GM12892 (cell line): ENCODE results near the gene CRTC1.
A peak's percentile ranks its signal among the peaks of the same experiment; 100 is the strongest.
"Not testable (repeated sequence)": the region's sequence is repeated elsewhere in the genome, so short reads cannot be mapped to it uniquely, and the experiment has no call there.

Source experiments
- DNase-seq: peaks from one replicate; pipeline ENCODE4 v3.0.0; 2011; ENCODE audit not compliant: insufficient read length
- FAIRE-seq: peaks from 2 replicates; lab custom pipeline; 2011; peaks lifted over from hg19 to GRCh38; lab: Jason Lieb, UNC
- POLR2A ChIP-seq: IDR thresholded peaks from 2 replicates; pipeline ENCODE4 v1.6.1; 2011; ENCODE audit warnings: low read depth, low read length, control low read depth
- POLR2AphosphoS5 ChIP-seq: IDR thresholded peaks from 2 replicates; pipeline ENCODE4 v1.6.1; 2011; ENCODE audit warnings: low read depth, low read length, control low read depth
- TAF1 ChIP-seq: IDR thresholded peaks from 2 replicates; pipeline ENCODE4 v1.6.1; 2011; ENCODE audit warnings: low read depth, mild to moderate bottlenecking, control low read depth, low read length, borderline replicate concordance

The CRTC1 gene

DNA sequence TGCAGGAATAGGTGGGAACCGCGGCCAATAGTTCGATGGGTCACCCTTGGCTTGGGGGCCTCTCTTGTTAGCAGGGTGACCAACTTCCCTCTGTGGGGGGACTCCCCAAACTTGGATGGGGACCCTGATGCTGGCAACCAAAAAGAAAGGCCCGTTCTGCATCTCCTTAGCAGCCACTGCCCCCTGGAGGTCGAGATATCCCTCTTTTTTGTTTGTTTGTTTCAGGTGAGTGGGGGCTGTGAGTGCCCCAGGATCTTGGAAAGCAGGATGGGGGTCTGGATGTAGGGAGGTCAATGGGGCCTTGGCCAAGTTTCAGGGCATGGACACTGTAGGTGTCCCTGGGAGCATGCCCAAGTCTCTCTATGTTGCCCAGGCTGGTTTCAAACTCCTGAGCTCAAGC is 7.7 kb upstream of the CRTC1 start:
- DNase-seq: no peak
- TF ChIP-seq POLR2A: no peak
- no peak for TF ChIP-seq POLR2AphosphoS5
- no peak for TF ChIP-seq TAF1
- no peak for FAIRE-seq

DNA sequence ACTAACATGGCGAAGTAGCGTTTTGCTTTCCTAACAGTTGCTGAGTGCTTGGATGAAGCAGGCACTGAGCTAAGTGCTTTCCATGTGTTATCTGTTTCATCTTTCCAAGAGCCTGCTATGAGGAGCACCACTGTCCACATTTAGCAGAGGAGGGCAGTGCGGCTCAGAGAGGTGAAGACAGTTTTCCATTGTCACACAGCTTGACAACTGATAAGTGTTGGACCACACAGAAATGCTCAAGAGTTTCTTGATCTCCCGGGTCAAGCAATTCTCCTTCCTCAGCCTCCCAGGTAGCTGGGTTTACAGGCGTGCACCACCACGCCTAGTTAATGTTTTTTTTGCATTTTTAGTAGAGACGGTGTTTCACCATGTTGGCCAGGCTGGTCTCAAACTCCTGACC is 6.8 kb upstream of the CRTC1 start:
- TF ChIP-seq TAF1: no peak
- no peak for FAIRE-seq
- DNase-seq: no peak

DNA sequence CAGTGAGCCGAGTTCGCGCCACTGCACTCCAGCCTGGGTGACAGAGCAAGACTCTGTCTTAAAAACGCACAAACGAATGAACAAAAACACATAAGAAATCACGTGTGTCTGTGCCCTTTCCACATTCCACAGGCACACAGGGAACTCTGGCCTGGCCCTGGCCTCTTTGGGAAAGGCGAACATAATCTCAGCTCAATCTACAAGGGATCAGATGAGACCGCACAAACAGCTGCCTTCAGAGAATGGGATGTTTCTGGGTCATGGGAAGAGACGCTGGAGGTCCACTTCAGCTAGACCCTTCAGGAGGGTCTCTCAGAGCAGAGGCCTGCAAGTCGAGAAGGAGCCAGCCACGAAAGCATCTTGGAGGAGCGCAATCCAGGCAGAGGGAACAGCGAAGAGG is 6.3 kb upstream of the CRTC1 start:
- DNase-seq (no peak), FAIRE-seq (no peak)
- TF ChIP-seq TAF1: no peak
- TF ChIP-seq POLR2AphosphoS5: no peak
- TF ChIP-seq POLR2A: no peak

DNA sequence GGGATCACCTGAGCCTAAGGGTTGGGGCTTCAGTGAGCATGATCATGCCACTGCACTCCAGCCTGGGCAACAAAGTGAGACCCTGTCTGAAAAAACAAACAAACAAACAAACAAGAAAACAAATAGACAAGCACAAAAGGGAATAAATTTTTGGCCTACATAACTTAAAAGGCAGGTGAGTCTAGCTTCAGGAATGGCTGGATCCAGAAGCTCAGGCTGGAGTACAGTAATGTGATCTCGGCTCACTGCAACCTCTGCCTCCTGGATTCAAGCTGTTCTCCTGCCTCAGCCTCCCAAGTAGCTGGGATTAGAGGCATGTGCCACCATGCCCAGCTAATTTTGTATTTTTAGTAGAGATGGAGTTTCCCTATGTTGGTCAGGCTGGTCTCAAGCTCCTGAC is 3.3 kb upstream of the CRTC1 start:
- not testable (repeated sequence) for DNase-seq, FAIRE-seq

DNA sequence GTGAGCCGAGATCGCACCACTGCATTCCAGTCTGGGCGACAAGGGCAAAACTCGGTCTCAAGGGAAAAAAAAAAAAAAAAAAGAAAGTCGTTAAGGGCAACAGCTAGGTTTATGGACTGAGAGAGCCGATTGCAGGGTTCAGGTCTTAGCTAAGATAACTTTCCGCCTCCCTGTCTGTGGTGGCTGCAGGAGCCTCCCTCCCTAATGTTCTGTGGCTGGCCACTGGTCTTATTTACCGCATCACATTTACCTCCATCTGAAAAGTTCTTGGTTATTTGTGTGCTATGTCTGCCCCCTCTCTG is 722 bp upstream of the CRTC1 start:
- DNase-seq (no peak), FAIRE-seq (no peak)
- TF ChIP-seq POLR2A (no peak), TAF1 (no peak), POLR2AphosphoS5 (no peak)

DNA sequence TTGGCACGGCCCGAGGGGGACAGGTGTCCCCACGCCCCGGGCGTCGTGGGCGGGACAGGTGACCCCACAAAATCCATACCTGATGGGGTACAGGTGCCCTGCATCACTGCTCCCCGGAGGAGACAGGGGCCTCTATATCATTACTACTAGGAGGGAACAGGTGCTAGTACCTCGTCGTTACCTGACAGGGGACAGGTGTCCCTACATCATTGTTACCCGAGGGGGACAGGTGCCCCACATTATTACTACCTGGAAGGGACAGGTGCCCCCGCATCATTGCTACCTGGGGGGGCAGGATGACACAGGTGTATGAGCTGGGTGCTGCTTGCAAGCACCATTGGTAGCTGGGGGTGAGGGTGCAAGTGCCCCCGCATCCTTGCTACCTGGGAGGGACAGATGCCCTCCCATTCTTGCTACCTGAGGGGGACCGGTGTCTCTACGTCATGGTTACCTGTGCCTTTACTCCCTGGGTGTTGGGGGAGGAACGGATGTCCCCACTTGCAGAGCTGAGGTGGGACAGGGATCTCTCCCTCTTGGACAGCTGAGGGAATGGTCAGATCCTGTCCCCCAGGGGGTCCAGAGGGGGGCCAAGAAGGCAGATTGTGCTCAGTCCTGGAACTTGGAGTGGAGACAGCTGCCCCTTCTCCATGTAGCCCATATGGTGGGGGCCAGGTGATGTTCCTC is 620 bp downstream of the CRTC1 start:
- no peak for DNase-seq
- TF ChIP-seq POLR2AphosphoS5: no peak
- TF ChIP-seq POLR2A: no peak
- no peak for TF ChIP-seq TAF1
- FAIRE-seq: no peak

DNA sequence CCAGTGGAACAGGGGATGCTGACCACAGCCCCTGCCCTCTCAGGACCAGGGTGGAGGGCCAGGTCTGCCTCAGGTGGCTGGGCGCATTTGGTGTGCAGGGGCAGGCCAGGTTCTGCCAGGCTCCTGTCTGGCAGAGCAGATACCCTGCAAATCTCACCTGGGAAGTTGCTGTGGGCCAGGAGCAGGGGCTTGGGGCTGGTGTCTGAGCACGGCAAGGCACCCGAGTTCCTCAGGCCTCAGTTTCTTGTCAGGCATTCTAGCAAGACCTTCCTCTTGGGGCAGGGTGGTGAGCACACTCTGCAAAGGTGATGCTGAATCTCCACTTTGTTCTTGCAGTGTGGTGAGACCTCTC is 1.1 kb downstream of the CRTC1 start:
- FAIRE-seq (no peak), DNase-seq (no peak)
- TF ChIP-seq POLR2AphosphoS5 (no peak), POLR2A (no peak), TAF1 (no peak)

DNA sequence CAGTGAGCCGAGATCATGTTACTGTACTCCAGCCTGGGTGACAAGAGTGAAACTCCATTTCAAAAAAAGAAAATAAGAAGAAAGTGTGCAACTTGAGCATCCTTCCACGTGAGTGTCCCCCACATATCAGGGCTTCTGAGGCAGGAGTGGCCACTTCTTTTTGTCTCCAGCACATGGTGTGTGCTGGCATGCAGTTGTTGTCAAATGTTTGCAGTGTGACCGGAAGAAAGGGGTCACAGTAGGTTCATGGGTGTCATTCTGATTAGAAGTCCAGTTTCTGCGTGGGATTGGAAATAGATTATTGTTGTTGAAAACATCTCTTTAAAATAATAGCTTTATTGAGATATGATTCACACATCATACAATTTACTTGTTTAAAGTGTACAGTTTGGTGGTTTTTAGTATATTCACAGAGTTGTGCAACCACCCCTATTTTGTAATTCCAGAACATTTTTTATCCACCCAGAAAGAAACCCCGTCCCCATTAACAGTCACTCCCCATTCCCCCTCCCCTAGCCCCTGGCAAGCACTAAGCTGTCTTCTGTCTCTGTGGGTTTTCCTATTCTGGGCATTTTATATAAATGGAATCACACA is 2.2 kb downstream of the CRTC1 start:
- FAIRE-seq: no peak
- TF ChIP-seq POLR2AphosphoS5 (no peak), TAF1 (no peak), POLR2A (no peak)
- DNase-seq: no peak

DNA sequence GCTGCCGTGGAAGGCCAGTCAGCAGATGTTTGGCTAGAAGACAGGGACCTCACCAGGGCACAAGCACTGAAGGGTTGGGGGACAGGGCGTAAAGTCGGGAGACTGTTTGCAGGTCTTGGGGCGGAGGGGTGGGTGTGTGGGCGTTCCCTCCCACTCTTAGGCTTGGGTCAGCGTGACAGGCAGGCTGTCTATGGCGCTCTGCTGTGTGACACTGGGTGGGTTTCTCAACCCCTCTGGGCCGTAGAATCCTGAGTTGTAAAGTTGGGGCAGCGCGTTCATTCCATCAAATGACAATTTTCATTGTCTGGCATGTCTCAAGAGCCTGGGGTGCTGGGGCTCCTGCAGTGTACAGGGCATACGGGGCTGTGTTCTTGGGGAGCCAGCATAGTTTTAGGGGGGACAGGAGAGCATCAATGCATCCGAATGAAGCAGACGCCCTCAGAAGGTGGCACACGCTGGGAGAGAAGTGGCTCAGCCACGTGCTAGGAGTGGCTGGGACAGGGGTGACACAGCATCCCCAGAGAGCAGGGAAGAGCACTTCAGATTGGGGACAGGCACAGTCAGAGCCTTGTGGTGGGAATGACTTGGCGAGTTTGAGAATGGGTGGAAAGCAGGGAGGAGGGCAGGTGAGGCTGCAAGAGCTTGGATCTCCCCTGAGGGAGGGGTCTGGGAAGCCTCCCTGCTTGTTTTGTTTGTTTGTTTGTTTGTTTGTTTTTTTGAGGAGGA is 4.4 kb downstream of the CRTC1 start:
- no peak for DNase-seq
- FAIRE-seq: no peak
- no peak for TF ChIP-seq POLR2AphosphoS5
- TF ChIP-seq TAF1: no peak
- no peak for TF ChIP-seq POLR2A

DNA sequence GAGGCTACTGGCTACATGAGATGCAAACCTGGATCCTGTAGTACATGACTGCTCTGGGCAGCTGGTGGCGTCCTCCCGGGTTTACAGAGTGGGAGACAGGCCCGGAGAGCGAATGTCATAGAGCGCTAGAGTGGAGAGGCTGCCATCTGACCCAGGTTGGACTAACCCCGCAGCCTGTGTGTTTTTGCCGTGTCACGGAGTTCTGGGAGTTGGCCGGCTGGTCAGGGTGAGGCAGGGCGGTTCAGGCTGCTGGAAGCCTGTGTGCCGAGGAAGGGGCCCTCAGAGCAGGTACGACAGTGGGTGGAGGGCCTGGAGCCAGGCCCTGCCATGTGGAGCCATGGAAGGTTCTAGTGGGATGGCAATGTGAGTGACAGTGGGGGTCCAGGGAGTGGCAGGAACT is 12.5 kb downstream of the CRTC1 start:
- no peak for DNase-seq
- no peak for FAIRE-seq
- TF ChIP-seq POLR2A (no peak), TAF1 (no peak), POLR2AphosphoS5 (no peak)

DNA sequence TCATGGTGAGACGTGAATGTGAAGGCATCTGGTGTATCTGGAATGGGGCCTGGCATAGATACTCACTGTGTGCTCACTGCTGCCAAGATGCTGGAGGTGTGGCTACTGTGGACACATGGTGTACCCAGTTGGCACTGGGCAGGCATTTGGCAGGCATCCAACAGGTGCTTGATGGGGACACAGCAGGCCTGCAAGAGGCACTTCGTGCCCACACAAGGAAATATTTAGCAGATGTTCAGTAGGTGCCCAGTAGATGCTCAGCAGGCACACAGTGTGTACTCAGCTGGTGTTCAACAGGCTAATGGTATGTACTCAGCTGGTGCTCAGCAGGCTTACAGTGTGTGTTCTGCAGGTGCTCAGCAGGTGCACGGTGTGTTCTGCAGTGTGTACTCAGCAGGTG is 14.2 kb downstream of the CRTC1 start:
- TF ChIP-seq POLR2AphosphoS5: no peak
- TF ChIP-seq POLR2A: no peak
- TF ChIP-seq TAF1: no peak
- DNase-seq (no peak), FAIRE-seq (no peak)

DNA sequence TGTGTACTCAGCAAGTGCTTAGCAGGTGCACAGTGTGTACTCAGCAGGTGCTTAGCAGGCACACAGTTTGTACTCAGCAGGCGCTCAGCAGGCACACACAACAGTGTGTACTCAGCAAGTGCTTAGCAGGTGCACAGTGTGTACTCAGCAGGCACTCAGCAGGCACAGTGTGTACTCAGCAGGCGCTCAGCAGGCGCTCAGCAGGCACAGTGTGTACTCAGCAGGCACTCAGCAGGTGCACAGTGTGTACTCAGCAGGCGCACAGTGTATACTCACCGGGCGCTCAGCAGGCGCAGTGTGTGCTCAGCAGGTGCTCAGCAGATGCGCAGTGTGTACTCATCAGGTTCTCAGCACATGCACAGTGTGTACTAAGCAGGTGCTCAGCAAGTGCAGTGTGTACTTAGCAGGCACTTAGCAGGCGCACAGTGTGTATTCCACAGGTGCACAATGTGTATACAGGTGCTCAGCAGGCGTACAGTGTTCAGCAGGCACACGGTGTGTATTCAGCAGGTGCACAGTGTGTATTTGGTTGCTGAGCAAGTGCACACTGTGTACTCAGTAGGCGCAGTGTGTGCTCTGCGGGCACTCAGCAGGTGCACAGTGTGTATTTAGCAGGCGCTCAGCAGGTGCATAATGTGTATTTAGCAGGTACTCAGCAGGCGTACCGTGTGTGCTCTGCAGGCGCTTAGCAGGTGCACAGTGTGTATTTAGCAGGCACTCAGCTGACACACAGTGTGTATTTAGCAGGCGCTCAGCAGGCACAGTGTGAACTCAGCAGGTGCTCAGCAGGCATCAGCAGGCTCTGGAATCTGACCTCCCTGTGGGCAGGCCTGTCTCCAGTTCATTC is 15.1 kb downstream of the CRTC1 start:
- DNase-seq (no peak), FAIRE-seq (peak; percentile 9)
- TF ChIP-seq TAF1: no peak
- no peak for TF ChIP-seq POLR2A
- TF ChIP-seq POLR2AphosphoS5: no peak

DNA sequence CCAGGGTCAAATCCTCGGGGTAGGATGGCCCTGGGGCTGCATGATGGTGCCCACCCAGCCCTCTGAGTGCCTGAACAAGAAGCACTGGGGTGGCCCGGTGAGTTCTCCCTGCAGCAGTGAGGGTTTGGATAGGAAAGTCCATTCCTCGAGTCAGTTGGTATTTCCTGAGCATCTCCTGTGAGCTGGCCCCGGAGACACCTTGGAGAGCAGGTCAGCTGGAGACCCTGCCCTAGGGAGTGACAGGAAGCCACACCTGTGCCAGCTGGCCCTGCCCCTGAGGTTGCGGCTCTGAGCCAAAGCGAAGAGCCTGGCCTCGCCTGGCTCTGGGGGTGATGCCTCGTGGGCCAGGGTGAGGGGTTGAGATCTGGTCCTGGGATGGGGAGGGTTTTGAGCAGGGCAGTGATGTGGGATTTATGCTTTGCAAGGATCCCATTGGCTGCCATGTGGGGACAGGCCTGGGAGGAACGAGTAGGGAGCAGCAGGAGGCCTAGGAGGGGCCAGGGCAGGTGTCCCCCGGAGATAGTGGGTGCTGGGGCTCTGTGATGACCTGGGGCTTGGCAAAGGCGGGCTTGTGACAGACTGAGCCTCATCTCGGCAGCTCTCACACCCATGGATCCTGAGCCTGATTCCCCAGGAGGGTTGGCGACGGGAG is 16.0 kb downstream of the CRTC1 start:
- FAIRE-seq: peak; percentile 36
- TF ChIP-seq POLR2A (no peak), TAF1 (no peak)
- DNase-seq: no peak
